Hepatocyte (in vitro differentiated cells): Measurements from ENCODE around the gene ZNF37A. TPM values are rescaled to one million over a fixed set of nuclear protein-coding genes. Genes with fewer than 3 reads are reported as not detected.

Experiments
- DNase-seq: peaks from one replicate; pipeline ENCODE4 v3.0.0-alpha.2; 2016; ENCODE audit warnings: low spot score
- H2AFZ ChIP-seq: fragments of 200-600 bp; sonication (generic); 2 replicates; pipeline ENCODE4 v1.6.0; 2016; ENCODE audit warnings: antibody characterized with exemption, mild to moderate bottlenecking
- H3K27ac ChIP-seq: fragments of 200-600 bp; sonication (generic); 2 replicates; pipeline ENCODE4 v1.5.1; 2016; ENCODE audit warnings: mild to moderate bottlenecking
- H3K27me3 ChIP-seq: fragments of 200-600 bp; sonication (generic); 2 replicates; pipeline ENCODE4 v1.6.1; 2016
- H3K36me3 ChIP-seq: fragments of 200-600 bp; sonication (generic); replicated peaks from 2 replicates; pipeline ENCODE4 v1.5.1; 2016; ENCODE audit warnings: low read depth; ENCODE audit not compliant: insufficient read depth
- H3K4me1 ChIP-seq: fragments of 200-600 bp; sonication (generic); 2 replicates; pipeline ENCODE4 v1.5.1; 2016; ENCODE audit warnings: mild to moderate bottlenecking, moderate library complexity; ENCODE audit not compliant: insufficient read depth
- H3K4me2 ChIP-seq: fragments of 200-600 bp; sonication (generic); 2 replicates; pipeline ENCODE4 v1.6.0; 2016
- H3K4me3 ChIP-seq: fragments of 200-600 bp; sonication (generic); 2 replicates; pipeline ENCODE4 v1.5.1; 2016; ENCODE audit warnings: mild to moderate bottlenecking
- H3K79me2 ChIP-seq: fragments of 200-600 bp; sonication (generic); 2 replicates; pipeline ENCODE4 v1.6.0; 2017; ENCODE audit warnings: mild to moderate bottlenecking
- H3K9me2 ChIP-seq: fragments of 200-600 bp; sonication (generic); replicated peaks from 2 replicates; pipeline ENCODE4 v1.6.0; 2017; ENCODE audit warnings: mild to moderate bottlenecking; ENCODE audit not compliant: insufficient read depth
- H3K9me3 ChIP-seq: fragments of 200-600 bp; sonication (generic); 2 replicates; pipeline ENCODE4 v1.5.1; 2016; ENCODE audit warnings: low read depth, mild to moderate bottlenecking
- H4K20me1 ChIP-seq: fragments of 200-600 bp; sonication (generic); 2 replicates; pipeline ENCODE4 v1.6.0; 2016; ENCODE audit warnings: mild to moderate bottlenecking; ENCODE audit not compliant: insufficient read depth, poor library complexity, severe bottlenecking
- CTCF ChIP-seq: fragments of 200-600 bp; sonication (generic); IDR thresholded peaks from 2 replicates; pipeline ENCODE4 v1.5.1; 2016; ENCODE audit warnings: antibody characterized with exemption, mild to moderate bottlenecking; ENCODE audit not compliant: poor library complexity
- EZH2 ChIP-seq: fragments of 200-600 bp; sonication (generic); IDR thresholded peaks from 2 replicates; pipeline ENCODE4 v1.6.1; 2016; ENCODE audit warnings: antibody characterized with exemption, mild to moderate bottlenecking, borderline replicate concordance
- EZH2phosphoT487 ChIP-seq: fragments of 200-600 bp; sonication (generic); IDR thresholded peaks from one replicate; pipeline ENCODE4 v1.6.1; 2018; ENCODE audit warnings: antibody characterized with exemption, mild to moderate bottlenecking, low read depth, moderate library complexity; ENCODE audit not compliant: unreplicated experiment, severe bottlenecking
- WGBS: methylation state at CpG from one replicate; pipeline ENCODE4 v1.1.6; 2016; ENCODE audit warnings: low lambda C conversion rate; ENCODE audit errors: missing lambda C conversion rate; 5-methylcytosine and 5-hydroxymethylcytosine counted together
- polyA plus RNA-seq: library from polyadenylated mRNA; unstranded; fragments of >200 nt; fragmentation: Nextera tagmentation; extraction: Ambion mirVana; gene quantifications from 2 replicates; pipeline ENCODE4 v1.2.1, GENCODE V29; 2016
- total RNA-seq: library from RNA; depleted of rRNA; stranded (reverse); fragments of >200 nt; gene quantifications from 2 replicates; pipeline ENCODE4 v1.2.3, GENCODE V29; 2014

The ZNF37A gene
- total and polyA plus RNA-seq, 2 experiments from 2014 or later: 4.8 to 6.0 TPM

DNA sequence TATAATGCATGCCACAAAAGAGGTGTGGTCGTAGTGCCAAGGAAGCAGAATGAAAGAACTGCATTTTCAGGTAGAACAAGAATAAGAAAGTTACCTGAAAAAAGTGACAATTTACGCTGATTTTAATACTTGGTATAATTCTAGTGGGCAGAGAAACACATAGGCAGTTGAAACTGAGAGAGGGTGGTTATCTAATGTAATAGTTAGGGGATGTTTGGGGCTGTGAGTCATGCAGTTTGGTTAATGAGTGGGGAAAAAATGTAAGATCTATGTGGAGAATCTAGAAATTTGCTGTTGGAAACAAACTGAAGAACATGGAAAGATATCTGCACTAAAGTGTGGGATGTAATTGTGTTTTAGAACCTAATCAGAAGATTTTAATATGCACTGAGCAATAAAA lies 33.7 kb downstream of the ZNF37A start:
- Histone ChIP-seq H3K79me2 (no peaks in the 10 kb centered on the region), H3K27ac (no peak overlapping the region), H3K36me3 (no peaks in the 10 kb centered on the region), H3K27me3 (no peaks in the 10 kb centered on the region), H3K4me2 (no peak overlapping the region), H3K9me3 (no peaks in the 10 kb centered on the region), H2AFZ (no peak overlapping the region), H4K20me1 (no peaks in the 10 kb centered on the region), H3K9me2 (no peaks in the 10 kb centered on the region), H3K4me3 (no peak overlapping the region), H3K4me1 (no peaks in the 10 kb centered on the region)
- no peak for DNase-seq
- TF ChIP-seq EZH2phosphoT487 (no peak), EZH2 (no peak), CTCF (no peak)
- WGBS: 75% methylated on average over 2 of the region's 2 CpGs

GRCh38 chr10:38143587-38143986 lies 49.5 kb downstream of the ZNF37A start:
- no peaks in the 10 kb centered on the region for H3K27me3 ChIP-seq
- DNase-seq: no peak
- H3K4me1 ChIP-seq: no peaks in the 10 kb centered on the region
- no peaks in the 10 kb centered on the region for H3K79me2 ChIP-seq
- no peak overlapping the region for H3K27ac ChIP-seq
- H3K9me3 ChIP-seq: no peaks in the 10 kb centered on the region
- WGBS: 68% methylated on average over 1 of the region's 1 CpG
- no peak overlapping the region for H3K4me3 ChIP-seq
- H3K9me2 ChIP-seq: no peaks in the 10 kb centered on the region
- H4K20me1 ChIP-seq: no peaks in the 10 kb centered on the region
- H3K36me3 ChIP-seq: no peaks in the 10 kb centered on the region
- no peak overlapping the region for H3K4me2 ChIP-seq
- TF ChIP-seq EZH2phosphoT487 (no peak), CTCF (no peak), EZH2 (no peak)
- no peak overlapping the region for H2AFZ ChIP-seq

GRCh38 chr10:38146579-38147333 lies 52.6 kb downstream of the ZNF37A start:
- Histone ChIP-seq H2AFZ (no peak overlapping the region), H3K9me3 (no peaks in the 10 kb centered on the region), H3K79me2 (no peaks in the 10 kb centered on the region), H3K4me2 (no peak overlapping the region), H4K20me1 (no peaks in the 10 kb centered on the region), H3K27ac (no peak overlapping the region), H3K27me3 (no peaks in the 10 kb centered on the region), H3K9me2 (no peaks in the 10 kb centered on the region), H3K4me3 (no peak overlapping the region), H3K4me1 (no peaks in the 10 kb centered on the region), H3K36me3 (no peaks in the 10 kb centered on the region)
- DNase-seq: no peak
- TF ChIP-seq EZH2: no peak
- TF ChIP-seq CTCF: no peak
- no peak for TF ChIP-seq EZH2phosphoT487
- 76% methylated on average over 11 of the region's 11 CpGs for WGBS
